K562 (cell line): ENCODE results near the gene RXFP1. TPM values are rescaled to one million over a fixed set of nuclear protein-coding genes. Genes with fewer than 3 reads are reported as not detected.

Experiments used
- ADNP ChIP-seq: fragments of 200-800 bp; sonication (Bioruptor generic); IDR thresholded peaks from 2 replicates; pipeline ENCODE4 v1.6.1; 2016; ENCODE audit warnings: missing genetic modification characterization, missing compliant biosample characterization
- FOXA3 ChIP-seq, 2 experiments: fragments of 450-650 bp in 1 of 2; sonication (generic) in 1 of 2; formaldehyde crosslinking; IDR thresholded peaks in 1 of 2; conservative IDR thresholded peaks in 1 of 2; 2 replicates each; pipeline versions ENCODE4 v1.4.0 to v1.8.0; 2020 to 2022; ENCODE audit warnings: mild to moderate bottlenecking in 2 of 2, missing genetic modification reagents in 1 of 2
- KDM2B ChIP-seq: fragments of 250-450 bp; sonication (Bioruptor Pico); IDR thresholded peaks from 2 replicates; pipeline ENCODE4 v1.8.0; 2021; ENCODE audit warnings: mild to moderate bottlenecking, moderate library complexity
- MED1 ChIP-seq: sonication (generic); formaldehyde crosslinking; IDR thresholded peaks from 2 replicates; pipeline ENCODE4 v1.8.1; 2023; ENCODE audit warnings: missing genetic modification reagents, borderline replicate concordance
- NCOA2 ChIP-seq, 2 experiments: fragments of 450-650 bp; IDR thresholded peaks; 2 replicates each; pipeline ENCODE4 v1.6.1; 2018; ENCODE audit warnings: mild to moderate bottlenecking in 2 of 2, moderate library complexity in 1 of 2; ENCODE audit not compliant: partially characterized antibody in 2 of 2
- PATZ1 ChIP-seq: fragments of 250-450 bp; sonication (Bioruptor Pico); IDR thresholded peaks from 2 replicates; pipeline ENCODE4 v1.5.0; 2020; ENCODE audit warnings: mild to moderate bottlenecking, borderline replicate concordance
- PPARD ChIP-seq: fragments of 250-450 bp; sonication (Bioruptor Pico); IDR thresholded peaks from 2 replicates; pipeline ENCODE4 v1.8.0; 2022; ENCODE audit warnings: inconsistent platforms, mild to moderate bottlenecking, moderate library complexity
- STAT6 ChIP-seq: sonication (generic); formaldehyde crosslinking; IDR thresholded peaks from 2 replicates; pipeline ENCODE4 v1.8.1; 2023; ENCODE audit warnings: mild to moderate bottlenecking, missing genetic modification reagents
- TARDBP ChIP-seq: fragments of 450-650 bp; IDR thresholded peaks from 2 replicates; pipeline ENCODE4 v1.6.1; 2016
- TFE3 ChIP-seq: fragments of 450-650 bp; formaldehyde crosslinking; IDR thresholded peaks from 2 replicates; pipeline ENCODE4 v1.4.0; 2020; ENCODE audit warnings: mild to moderate bottlenecking, mixed read lengths
- ZNF75A ChIP-seq: fragments of 450-650 bp; formaldehyde crosslinking; IDR thresholded peaks from 2 replicates; pipeline ENCODE4 v1.4.0; 2020; ENCODE audit warnings: mild to moderate bottlenecking
- polyA plus RNA-seq, 8 experiments: library from polyadenylated mRNA; depleted of rRNA in 4 of 8; stranded (reverse) in 5 of 8; unstranded in 3 of 8; fragments of >200 nt; fragmentation: Nextera tagmentation in 2 of 8; fragmentation: Illumina TruSeq in 1 of 8; extraction: Ambion mirVana in 2 of 8; extraction: Trizol in 1 of 8; gene quantifications; 2 replicates each; pipeline versions ENCODE4 v1.2.1 to v1.2.3, GENCODE V29; 2011 to 2014; ENCODE audit warnings: inconsistent platforms in 1 of 8, missing spikeins in 1 of 8
- total RNA-seq, 7 experiments: library from RNA; depleted of rRNA in 6 of 7; stranded (reverse); fragments of >200 nt in 6 of 7; fragmentation: Illumina TruSeq in 2 of 7; extraction: Trizol in 2 of 7; gene quantifications; 2 replicates each; pipeline versions ENCODE4 v1.2.1 to v1.2.3, GENCODE V29; 2011 to 2021; ENCODE audit warnings: low replicate concordance in 1 of 7
- TF ChIP-seq, protein P1 (sequence below): fragments of 450-650 bp; IDR thresholded peaks from 2 replicates; pipeline ENCODE4 v1.6.1; 2014; ENCODE audit warnings: low read depth, mild to moderate bottlenecking, moderate library complexity, borderline replicate concordance
- TF ChIP-seq, protein P2 (sequence below): IDR thresholded peaks from 2 replicates; pipeline ENCODE4 v1.6.1; 2012; ENCODE audit warnings: low read depth, low read length, improper control_type of control experiment, borderline replicate concordance

RXFP1 gene
- total and polyA plus RNA-seq, 9 of the 15 experiments (the other 6 are each of a cell fraction or from before 2014, with no cell fraction given): 0.03 to 0.06 (median 0.04) TPM; not detected in 6

GRCh38 chr4:158671915-158672806, 150.5 kb downstream of the RXFP1 start, which contains the start of gene ETFDH (continued):
- no peak; the same call in 1 of the 2 replicates for TF ChIP-seq STAT6
- no peak for TF ChIP-seq PATZ1 (CRISPR knock-in tag)
- TF ChIP-seq PPARD: no peak
- no peak for TF ChIP-seq ZNF75A (CRISPR knock-in tag)
- no peak for TF ChIP-seq ADNP (tag)
- no peak for TF ChIP-seq MED1
- TF ChIP-seq TARDBP: no peak
- 0 out of 4 replicates have a peak, but pooled peaks of 1 of the 2 experiments have one; percentile 47 for TF ChIP-seq FOXA3 (CRISPR knock-in tag; conservative IDR thresholded peaks at IDR 0.05 in 1 of 2, IDR thresholded peaks at IDR 0.05 in 1 of 2)
- TF ChIP-seq TFE3: no peak
- TF ChIP-seq, protein P1, sequence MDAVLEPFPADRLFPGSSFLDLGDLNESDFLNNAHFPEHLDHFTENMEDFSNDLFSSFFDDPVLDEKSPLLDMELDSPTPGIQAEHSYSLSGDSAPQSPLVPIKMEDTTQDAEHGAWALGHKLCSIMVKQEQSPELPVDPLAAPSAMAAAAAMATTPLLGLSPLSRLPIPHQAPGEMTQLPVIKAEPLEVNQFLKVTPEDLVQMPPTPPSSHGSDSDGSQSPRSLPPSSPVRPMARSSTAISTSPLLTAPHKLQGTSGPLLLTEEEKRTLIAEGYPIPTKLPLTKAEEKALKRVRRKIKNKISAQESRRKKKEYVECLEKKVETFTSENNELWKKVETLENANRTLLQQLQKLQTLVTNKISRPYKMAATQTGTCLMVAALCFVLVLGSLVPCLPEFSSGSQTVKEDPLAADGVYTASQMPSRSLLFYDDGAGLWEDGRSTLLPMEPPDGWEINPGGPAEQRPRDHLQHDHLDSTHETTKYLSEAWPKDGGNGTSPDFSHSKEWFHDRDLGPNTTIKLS: peak; percentile 93
- no peak for TF ChIP-seq KDM2B
- TF ChIP-seq NCOA2 (IDR thresholded peaks at IDR 0.05; ENCODE audit: partially characterized antibody in 2 of 2): no peak
- TF ChIP-seq, protein P2, sequence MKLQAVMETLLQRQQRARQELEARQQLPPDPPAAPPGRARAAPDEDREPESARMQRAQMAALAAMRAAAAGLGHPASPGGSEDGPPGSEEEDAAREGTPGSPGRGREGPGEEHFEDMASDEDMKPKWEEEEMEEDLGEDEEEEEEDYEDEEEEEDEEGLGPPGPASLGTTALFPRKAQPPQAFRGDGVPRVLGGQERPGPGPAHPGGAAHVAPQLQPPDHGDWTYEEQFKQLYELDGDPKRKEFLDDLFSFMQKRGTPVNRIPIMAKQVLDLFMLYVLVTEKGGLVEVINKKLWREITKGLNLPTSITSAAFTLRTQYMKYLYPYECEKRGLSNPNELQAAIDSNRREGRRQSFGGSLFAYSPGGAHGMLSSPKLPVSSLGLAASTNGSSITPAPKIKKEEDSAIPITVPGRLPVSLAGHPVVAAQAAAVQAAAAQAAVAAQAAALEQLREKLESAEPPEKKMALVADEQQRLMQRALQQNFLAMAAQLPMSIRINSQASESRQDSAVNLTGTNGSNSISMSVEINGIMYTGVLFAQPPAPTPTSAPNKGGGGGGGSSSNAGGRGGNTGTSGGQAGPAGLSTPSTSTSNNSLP: no peak
